HepG2 (cell line): ENCODE measurements around the gene NPC2. TPM values are rescaled to one million over a fixed set of nuclear protein-coding genes. Genes with fewer than 3 reads are reported as not detected.

Experiments
- KLF11 ChIP-seq: IDR thresholded peaks from 2 replicates; pipeline ENCODE4 v1.6.1; 2016; ENCODE audit warnings: missing compliant biosample characterization
- LCORL ChIP-seq, 2 experiments: fragments of 450-650 bp in 1 of 2; sonication (generic) in 1 of 2; formaldehyde crosslinking in 1 of 2; IDR thresholded peaks; 2 replicates each; pipeline versions ENCODE4 v1.5.0 to v1.6.1; 2017 to 2020; ENCODE audit warnings: antibody characterized with exemption in 1 of 2, missing genetic modification reagents in 1 of 2
- RFX5 ChIP-seq: IDR thresholded peaks from 2 replicates; pipeline ENCODE4 v1.6.1; 2011; ENCODE audit warnings: low read depth, low read length, improper control_type of control experiment
- SAP130 ChIP-seq: IDR thresholded peaks from 2 replicates; pipeline ENCODE4 v1.6.1; 2016; ENCODE audit warnings: low read depth
- ZNF44 ChIP-seq: sonication (generic); formaldehyde crosslinking; IDR thresholded peaks from 2 replicates; pipeline ENCODE4 v1.5.1; 2020; ENCODE audit warnings: mild to moderate bottlenecking, missing genetic modification reagents
- polyA plus RNA-seq, 8 experiments: library from polyadenylated mRNA; depleted of rRNA in 3 of 8; stranded (reverse) in 7 of 8; unstranded in 1 of 8; fragments of >200 nt; fragmentation: Illumina TruSeq in 4 of 8; extraction: Trizol in 4 of 8; gene quantifications; 2 replicates each; pipeline versions ENCODE4 v1.2.1 to v1.2.3, GENCODE V29; 2011 to 2016; ENCODE audit warnings: low read depth in 4 of 8, missing spikeins in 1 of 8, mixed read lengths in 1 of 8; ENCODE audit not compliant: insufficient read depth in 1 of 8
- total RNA-seq, 5 experiments: library from RNA; depleted of rRNA; stranded (reverse); fragments of >200 nt; fragmentation: Illumina TruSeq; extraction: Trizol; gene quantifications; 2 replicates each; pipeline ENCODE4 v1.2.3, GENCODE V29; 2016; ENCODE audit warnings: low read depth in 1 of 5
- TF ChIP-seq, protein P1 (sequence below): sonication (generic); formaldehyde crosslinking; IDR thresholded peaks from 2 replicates; pipeline ENCODE4 v1.5.1; 2020; ENCODE audit warnings: missing genetic modification reagents, mild to moderate bottlenecking, borderline replicate concordance
- TF ChIP-seq, protein P2 (sequence below): sonication (generic); formaldehyde crosslinking; conservative IDR thresholded peaks from 2 replicates; pipeline ENCODE4 v1.8.0; 2022; ENCODE audit warnings: missing genetic modification reagents
- TF ChIP-seq, protein P3 (sequence below): sonication (generic); formaldehyde crosslinking; IDR thresholded peaks from 2 replicates; pipeline ENCODE4 v1.5.1; 2020; ENCODE audit warnings: mild to moderate bottlenecking, missing genetic modification reagents, moderate library complexity
- TF ChIP-seq, protein P4 (sequence below): sonication (generic); formaldehyde crosslinking; IDR thresholded peaks from 2 replicates; pipeline ENCODE4 v1.9.0; 2021; ENCODE audit warnings: missing genetic modification reagents, borderline replicate concordance

The NPC2 gene
- total and polyA plus RNA-seq, 2 of the 13 experiments (the other 11 are each of a cell fraction or from before 2014, with no cell fraction given), result 132 to 164 TPM

DNA sequence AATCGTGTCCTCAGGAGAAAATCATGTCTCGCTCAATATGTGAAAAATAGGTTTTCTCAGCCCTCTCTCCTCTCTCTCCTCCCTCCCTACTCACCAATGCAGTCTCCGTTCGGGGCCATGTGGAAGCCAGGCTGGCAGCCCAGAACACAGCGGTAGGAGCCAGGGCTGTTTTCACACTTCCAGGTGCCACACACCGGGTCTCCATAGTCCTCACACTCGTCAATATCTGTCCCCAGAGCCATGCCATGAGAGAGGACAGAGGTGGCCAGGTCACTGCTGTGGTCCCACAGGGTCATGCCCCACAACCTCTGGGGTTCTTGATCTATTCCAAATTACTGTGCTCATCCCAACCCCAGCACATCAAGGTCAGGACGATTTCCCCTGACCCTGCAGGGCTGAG is 14.0 kb upstream of the NPC2 start (continued):
- TF ChIP-seq, protein P1, sequence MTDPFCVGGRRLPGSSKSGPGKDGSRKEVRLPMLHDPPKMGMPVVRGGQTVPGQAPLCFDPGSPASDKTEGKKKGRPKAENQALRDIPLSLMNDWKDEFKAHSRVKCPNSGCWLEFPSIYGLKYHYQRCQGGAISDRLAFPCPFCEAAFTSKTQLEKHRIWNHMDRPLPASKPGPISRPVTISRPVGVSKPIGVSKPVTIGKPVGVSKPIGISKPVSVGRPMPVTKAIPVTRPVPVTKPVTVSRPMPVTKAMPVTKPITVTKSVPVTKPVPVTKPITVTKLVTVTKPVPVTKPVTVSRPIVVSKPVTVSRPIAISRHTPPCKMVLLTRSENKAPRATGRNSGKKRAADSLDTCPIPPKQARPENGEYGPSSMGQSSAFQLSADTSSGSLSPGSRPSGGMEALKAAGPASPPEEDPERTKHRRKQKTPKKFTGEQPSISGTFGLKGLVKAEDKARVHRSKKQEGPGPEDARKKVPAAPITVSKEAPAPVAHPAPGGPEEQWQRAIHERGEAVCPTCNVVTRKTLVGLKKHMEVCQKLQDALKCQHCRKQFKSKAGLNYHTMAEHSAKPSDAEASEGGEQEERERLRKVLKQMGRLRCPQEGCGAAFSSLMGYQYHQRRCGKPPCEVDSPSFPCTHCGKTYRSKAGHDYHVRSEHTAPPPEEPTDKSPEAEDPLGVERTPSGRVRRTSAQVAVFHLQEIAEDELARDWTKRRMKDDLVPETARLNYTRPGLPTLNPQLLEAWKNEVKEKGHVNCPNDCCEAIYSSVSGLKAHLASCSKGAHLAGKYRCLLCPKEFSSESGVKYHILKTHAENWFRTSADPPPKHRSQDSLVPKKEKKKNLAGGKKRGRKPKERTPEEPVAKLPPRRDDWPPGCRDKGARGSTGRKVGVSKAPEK, result no peak
- no peak for TF ChIP-seq SAP130
- TF ChIP-seq, protein P2, sequence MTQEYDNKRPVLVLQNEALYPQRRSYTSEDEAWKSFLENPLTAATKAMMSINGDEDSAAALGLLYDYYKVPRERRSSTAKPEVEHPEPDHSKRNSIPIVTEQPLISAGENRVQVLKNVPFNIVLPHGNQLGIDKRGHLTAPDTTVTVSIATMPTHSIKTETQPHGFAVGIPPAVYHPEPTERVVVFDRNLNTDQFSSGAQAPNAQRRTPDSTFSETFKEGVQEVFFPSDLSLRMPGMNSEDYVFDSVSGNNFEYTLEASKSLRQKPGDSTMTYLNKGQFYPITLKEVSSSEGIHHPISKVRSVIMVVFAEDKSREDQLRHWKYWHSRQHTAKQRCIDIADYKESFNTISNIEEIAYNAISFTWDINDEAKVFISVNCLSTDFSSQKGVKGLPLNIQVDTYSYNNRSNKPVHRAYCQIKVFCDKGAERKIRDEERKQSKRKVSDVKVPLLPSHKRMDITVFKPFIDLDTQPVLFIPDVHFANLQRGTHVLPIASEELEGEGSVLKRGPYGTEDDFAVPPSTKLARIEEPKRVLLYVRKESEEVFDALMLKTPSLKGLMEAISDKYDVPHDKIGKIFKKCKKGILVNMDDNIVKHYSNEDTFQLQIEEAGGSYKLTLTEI, result no peak
- TF ChIP-seq, protein P3, sequence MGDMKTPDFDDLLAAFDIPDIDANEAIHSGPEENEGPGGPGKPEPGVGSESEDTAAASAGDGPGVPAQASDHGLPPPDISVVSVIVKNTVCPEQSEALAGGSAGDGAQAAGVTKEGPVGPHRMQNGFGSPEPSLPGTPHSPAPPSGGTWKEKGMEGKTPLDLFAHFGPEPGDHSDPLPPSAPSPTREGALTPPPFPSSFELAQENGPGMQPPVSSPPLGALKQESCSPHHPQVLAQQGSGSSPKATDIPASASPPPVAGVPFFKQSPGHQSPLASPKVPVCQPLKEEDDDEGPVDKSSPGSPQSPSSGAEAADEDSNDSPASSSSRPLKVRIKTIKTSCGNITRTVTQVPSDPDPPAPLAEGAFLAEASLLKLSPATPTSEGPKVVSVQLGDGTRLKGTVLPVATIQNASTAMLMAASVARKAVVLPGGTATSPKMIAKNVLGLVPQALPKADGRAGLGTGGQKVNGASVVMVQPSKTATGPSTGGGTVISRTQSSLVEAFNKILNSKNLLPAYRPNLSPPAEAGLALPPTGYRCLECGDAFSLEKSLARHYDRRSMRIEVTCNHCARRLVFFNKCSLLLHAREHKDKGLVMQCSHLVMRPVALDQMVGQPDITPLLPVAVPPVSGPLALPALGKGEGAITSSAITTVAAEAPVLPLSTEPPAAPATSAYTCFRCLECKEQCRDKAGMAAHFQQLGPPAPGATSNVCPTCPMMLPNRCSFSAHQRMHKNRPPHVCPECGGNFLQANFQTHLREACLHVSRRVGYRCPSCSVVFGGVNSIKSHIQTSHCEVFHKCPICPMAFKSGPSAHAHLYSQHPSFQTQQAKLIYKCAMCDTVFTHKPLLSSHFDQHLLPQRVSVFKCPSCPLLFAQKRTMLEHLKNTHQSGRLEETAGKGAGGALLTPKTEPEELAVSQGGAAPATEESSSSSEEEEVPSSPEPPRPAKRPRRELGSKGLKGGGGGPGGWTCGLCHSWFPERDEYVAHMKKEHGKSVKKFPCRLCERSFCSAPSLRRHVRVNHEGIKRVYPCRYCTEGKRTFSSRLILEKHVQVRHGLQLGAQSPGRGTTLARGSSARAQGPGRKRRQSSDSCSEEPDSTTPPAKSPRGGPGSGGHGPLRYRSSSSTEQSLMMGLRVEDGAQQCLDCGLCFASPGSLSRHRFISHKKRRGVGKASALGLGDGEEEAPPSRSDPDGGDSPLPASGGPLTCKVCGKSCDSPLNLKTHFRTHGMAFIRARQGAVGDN (CRISPR knock-in tag), result no peak
- no peak for TF ChIP-seq LCORL (IDR thresholded peaks at IDR 0.05)
- TF ChIP-seq LCORL (CRISPR knock-in tag; IDR thresholded peaks at IDR 0.05), result no peak
- no peak for TF ChIP-seq KLF11
- TF ChIP-seq, protein P4, sequence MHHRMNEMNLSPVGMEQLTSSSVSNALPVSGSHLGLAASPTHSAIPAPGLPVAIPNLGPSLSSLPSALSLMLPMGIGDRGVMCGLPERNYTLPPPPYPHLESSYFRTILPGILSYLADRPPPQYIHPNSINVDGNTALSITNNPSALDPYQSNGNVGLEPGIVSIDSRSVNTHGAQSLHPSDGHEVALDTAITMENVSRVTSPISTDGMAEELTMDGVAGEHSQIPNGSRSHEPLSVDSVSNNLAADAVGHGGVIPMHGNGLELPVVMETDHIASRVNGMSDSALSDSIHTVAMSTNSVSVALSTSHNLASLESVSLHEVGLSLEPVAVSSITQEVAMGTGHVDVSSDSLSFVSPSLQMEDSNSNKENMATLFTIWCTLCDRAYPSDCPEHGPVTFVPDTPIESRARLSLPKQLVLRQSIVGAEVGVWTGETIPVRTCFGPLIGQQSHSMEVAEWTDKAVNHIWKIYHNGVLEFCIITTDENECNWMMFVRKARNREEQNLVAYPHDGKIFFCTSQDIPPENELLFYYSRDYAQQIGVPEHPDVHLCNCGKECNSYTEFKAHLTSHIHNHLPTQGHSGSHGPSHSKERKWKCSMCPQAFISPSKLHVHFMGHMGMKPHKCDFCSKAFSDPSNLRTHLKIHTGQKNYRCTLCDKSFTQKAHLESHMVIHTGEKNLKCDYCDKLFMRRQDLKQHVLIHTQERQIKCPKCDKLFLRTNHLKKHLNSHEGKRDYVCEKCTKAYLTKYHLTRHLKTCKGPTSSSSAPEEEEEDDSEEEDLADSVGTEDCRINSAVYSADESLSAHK (CRISPR knock-in tag), result no peak
- TF ChIP-seq ZNF44, result no peak
- TF ChIP-seq RFX5, result no peak
